ENCODE measurements around the gene SUPT3H. TPM values are rescaled to one million over a fixed set of nuclear protein-coding genes. Genes with fewer than 3 reads are reported as not detected.

The SUPT3H gene
- total RNA-seq, 2 donors from 2014 or later = 2.5 to 4.5 TPM

DNA sequence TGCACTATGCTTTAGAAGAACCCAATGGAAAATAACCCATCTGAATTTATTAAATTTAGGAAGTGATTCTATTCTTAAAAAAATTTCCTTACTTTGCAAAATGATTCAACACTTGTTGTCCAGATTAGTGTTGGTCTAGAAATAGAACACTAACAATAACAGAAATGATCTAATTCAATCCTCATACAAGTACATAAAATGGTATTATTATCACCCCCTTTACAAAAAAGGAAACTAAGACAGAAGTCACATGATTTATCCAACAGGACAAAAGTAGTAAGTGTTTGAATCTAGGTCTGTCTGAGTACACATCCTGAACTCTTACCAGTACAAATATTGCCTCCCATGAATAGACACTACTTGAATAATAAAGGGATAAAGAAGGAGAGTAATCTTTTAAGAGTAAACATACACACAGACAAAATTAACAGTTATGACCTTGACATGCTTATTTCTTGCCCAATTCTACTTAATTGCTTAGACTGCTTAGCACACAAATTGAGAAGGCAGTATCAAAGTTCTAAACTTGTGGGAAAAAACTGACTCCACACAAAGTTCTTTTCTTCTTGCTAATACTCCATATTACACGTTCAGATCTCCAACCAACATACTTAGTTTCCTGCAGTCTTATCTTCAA is 245.0 kb downstream of the SUPT3H start:
- TF ChIP-seq, protein P1, sequence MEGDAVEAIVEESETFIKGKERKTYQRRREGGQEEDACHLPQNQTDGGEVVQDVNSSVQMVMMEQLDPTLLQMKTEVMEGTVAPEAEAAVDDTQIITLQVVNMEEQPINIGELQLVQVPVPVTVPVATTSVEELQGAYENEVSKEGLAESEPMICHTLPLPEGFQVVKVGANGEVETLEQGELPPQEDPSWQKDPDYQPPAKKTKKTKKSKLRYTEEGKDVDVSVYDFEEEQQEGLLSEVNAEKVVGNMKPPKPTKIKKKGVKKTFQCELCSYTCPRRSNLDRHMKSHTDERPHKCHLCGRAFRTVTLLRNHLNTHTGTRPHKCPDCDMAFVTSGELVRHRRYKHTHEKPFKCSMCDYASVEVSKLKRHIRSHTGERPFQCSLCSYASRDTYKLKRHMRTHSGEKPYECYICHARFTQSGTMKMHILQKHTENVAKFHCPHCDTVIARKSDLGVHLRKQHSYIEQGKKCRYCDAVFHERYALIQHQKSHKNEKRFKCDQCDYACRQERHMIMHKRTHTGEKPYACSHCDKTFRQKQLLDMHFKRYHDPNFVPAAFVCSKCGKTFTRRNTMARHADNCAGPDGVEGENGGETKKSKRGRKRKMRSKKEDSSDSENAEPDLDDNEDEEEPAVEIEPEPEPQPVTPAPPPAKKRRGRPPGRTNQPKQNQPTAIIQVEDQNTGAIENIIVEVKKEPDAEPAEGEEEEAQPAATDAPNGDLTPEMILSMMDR (IDR thresholded peaks at IDR 0.05) = no peak
- Histone ChIP-seq H3K36me3 (no peaks in the 10 kb centered on the region), H3K9me3 (peaks cover 0 to 19% of the 10 kb centered on the region in 2 donors), H3K4me1 (peaks cover 0 to 4% of the 10 kb centered on the region in 2 donors), H3K27me3 (no peaks in the 10 kb centered on the region), H3K27ac (no peak overlapping the region), H3K4me3 (no peak overlapping the region)
- no peak for DNase-seq (ENCODE audit: low spot score)

DNA sequence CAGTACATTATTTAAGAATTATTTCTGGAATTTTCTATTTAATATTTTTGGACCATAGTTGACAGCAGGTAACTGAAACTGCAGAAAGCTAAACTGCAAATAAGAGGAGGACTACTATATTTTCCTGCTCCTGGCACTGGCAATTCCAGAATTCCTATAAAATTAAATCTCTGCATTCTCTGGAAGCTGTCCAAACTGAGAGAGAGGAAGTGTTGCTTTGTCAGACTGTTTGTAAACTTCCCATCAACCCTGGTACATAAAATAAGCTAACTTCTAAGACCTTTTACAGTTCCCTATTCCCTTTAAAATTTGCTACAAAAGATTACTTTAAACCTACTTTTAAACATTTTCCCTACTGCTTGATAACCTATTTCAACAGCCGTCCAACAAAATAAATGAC is 245.7 kb downstream of the SUPT3H start:
- no peaks in the 10 kb centered on the region for H3K27me3 ChIP-seq
- no peaks in the 10 kb centered on the region for H3K36me3 ChIP-seq
- no peak overlapping the region for H3K27ac ChIP-seq
- H3K4me3 ChIP-seq = no peak overlapping the region
- peaks cover 0 to 4% of the 10 kb centered on the region in 2 donors for H3K4me1 ChIP-seq
- TF ChIP-seq, protein P1 (IDR thresholded peaks at IDR 0.05) = no peak
- no peak for DNase-seq (ENCODE audit: low spot score)
- peaks cover 0 to 14% of the 10 kb centered on the region in 2 donors for H3K9me3 ChIP-seq

DNA sequence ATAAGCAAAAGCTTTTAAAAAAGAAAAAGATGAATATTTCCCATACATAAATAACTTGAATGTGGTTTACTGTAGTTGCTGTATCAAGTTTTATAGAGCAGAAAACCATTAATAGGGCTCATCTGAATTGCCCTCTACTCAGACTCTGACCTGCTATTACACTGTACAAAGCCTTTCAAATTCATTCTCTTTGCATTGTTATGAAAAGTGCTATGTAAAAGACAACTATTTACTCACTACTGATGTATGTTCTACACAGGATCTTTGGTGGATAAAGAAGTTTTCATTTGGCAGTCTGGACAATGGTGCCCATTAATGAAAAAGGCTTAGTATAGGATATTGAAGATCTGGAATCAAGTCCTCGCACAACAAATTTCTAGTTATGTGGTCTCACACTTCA is 248.7 kb downstream of the SUPT3H start:
- no peak overlapping the region for H3K27ac ChIP-seq
- H3K27me3 ChIP-seq = no peaks in the 10 kb centered on the region
- no peak overlapping the region for H3K4me3 ChIP-seq
- H3K36me3 ChIP-seq = no peaks in the 10 kb centered on the region
- no peaks in the 10 kb centered on the region for H3K9me3 ChIP-seq
- peaks cover 0 to 4% of the 10 kb centered on the region in 2 donors for H3K4me1 ChIP-seq
- TF ChIP-seq, protein P1 (IDR thresholded peaks at IDR 0.05) = no peak
- DNase-seq (ENCODE audit: low spot score) = no peak

DNA sequence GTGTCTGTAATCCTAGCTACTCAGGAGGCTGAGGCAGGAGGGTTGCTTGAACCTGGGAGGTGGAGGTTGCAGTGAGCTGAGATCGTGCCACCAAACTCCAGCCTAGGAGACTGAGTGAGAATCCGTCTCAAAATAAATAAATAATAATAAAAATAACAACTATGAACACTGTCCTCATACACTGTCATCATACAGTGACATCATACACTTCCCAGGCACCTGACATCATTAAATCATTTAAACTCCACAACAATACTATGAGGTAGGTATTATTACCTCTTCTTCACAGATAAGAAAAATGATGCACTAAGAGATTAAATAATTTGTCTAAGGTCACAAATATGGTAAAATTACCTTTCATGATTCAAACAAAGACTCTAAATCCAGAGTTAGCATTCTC is 250.5 kb downstream of the SUPT3H start:
- TF ChIP-seq, protein P1 (IDR thresholded peaks at IDR 0.05) = no peak
- Histone ChIP-seq H3K4me1 (no peaks in the 10 kb centered on the region), H3K36me3 (no peaks in the 10 kb centered on the region), H3K9me3 (no peaks in the 10 kb centered on the region), H3K4me3 (no peak overlapping the region), H3K27ac (no peak overlapping the region), H3K27me3 (no peaks in the 10 kb centered on the region)
- no peak for DNase-seq (ENCODE audit: low spot score)

DNA sequence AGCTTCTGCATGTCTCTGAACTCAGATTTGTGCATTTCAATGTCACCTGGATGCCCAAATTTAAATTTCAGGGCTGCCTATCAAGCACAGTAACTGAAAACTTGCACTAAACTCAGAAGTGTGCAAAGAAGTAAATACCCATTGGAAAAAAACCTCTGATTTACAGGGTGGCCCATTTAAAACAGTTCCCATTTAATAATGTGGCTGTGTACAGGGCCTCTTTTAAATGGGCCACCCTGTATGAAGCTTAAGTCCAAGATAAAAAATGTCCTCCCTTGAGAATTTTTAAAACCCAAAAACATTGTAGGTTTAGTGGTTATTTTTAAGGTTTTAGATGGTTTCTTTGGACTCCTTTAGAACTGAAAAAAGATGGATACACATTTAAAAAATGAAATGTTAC is 251.7 kb downstream of the SUPT3H start:
- Histone ChIP-seq H3K9me3 (no peaks in the 10 kb centered on the region), H3K27me3 (no peaks in the 10 kb centered on the region), H3K36me3 (no peaks in the 10 kb centered on the region), H3K4me1 (no peaks in the 10 kb centered on the region), H3K4me3 (no peak overlapping the region), H3K27ac (no peak overlapping the region)
- no peak for DNase-seq (ENCODE audit: low spot score)
- TF ChIP-seq, protein P1 (IDR thresholded peaks at IDR 0.05) = no peak

DNA sequence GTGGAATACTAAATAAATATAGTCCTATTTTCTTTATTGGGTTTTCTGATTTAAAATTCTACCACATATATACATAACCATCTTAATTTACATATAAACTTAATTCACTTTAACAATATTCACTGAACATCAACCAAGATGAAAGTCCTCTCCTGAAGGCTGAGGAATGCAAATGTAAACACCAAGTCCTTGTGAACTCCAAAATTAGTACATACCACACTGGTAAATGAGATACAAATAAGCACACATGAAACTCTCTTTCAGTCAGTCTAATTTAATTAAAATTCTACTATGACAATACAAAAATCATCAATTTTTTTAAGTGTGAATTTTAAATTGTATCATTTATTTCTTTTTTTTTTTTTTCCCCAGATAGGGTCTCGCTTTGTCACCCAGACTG is 254.7 kb downstream of the SUPT3H start:
- Histone ChIP-seq H3K4me3 (no peak overlapping the region), H3K4me1 (no peaks in the 10 kb centered on the region), H3K27ac (no peak overlapping the region), H3K27me3 (no peaks in the 10 kb centered on the region), H3K36me3 (no peaks in the 10 kb centered on the region), H3K9me3 (no peaks in the 10 kb centered on the region)
- DNase-seq (ENCODE audit: low spot score) = no peak
- TF ChIP-seq, protein P1 (IDR thresholded peaks at IDR 0.05) = no peak

Data from right atrium auricular region (tissue), 2 donors.